ENCODE measurements around the gene DLGAP4. TPM values are rescaled to one million over a fixed set of nuclear protein-coding genes. Genes with fewer than 3 reads are reported as not detected.

Gene DLGAP4
- total and polyA plus RNA-seq, 9 of the 15 experiments (the other 6 are each of a cell fraction or from before 2014, with no cell fraction given), result 0.31 to 34.1 (median 4.5) TPM

- TF ChIP-seq ZNF699 (CRISPR knock-in tag; IDR thresholded peaks at IDR 0.05; ENCODE audit: insufficient replicate concordance) (no peak), CTBP1 (IDR thresholded peaks at IDR 0.05; ENCODE audit: borderline replicate concordance) (peak; percentile 51; the same call in 1 of the 2 replicates), DDX20 (tag; IDR thresholded peaks at IDR 0.05; ENCODE audit: low read depth) (no peak), RBM25 (IDR thresholded peaks at IDR 0.05; ENCODE audit: low read depth, low read length, severe bottlenecking) (peak; percentile 9), PTTG1 (tag; IDR thresholded peaks at IDR 0.05; ENCODE audit: low read depth) (no peak), MEIS2 (IDR thresholded peaks at IDR 0.05; ENCODE audit: partially characterized antibody) (no peak), TBP (optimal IDR thresholded peaks at IDR 0.05; ENCODE audit: low read depth, low read length) (peak; percentile 19), YY1 (IDR thresholded peaks at IDR 0.05; ENCODE audit: borderline replicate concordance in 1 of 3, control insufficient read depth in 1 of 3, extremely low read depth in 1 of 3, insufficient read depth in 3 of 3, insufficient read length in 1 of 3, insufficient replicate concordance in 2 of 3, low read depth in 1 of 3, low read length in 2 of 3) (peak in 1 of 3 experiments; percentile 32), ZNF780A (CRISPR knock-in tag; IDR thresholded peaks at IDR 0.05) (no peak), ZNF561 (CRISPR knock-in tag; conservative IDR thresholded peaks at IDR 0.05) (no peak), MYNN (IDR thresholded peaks at IDR 0.05) (no peak), MYNN (CRISPR knock-in tag; IDR thresholded peaks at IDR 0.05) (no peak), MCM7 (IDR thresholded peaks at IDR 0.05) (no peak), ZNF224 (CRISPR knock-in tag; IDR thresholded peaks at IDR 0.05) (no peak), HNRNPK (IDR thresholded peaks at IDR 0.05; ENCODE audit: low read depth, low read length, poor library complexity, severe bottlenecking) (no peak), CGGBP1 (CRISPR knock-in tag; IDR thresholded peaks at IDR 0.05) (no peak), CHAMP1 (IDR thresholded peaks at IDR 0.05) (no peak), FOXK2 (conservative IDR thresholded peaks at IDR 0.05 in 1 of 2, IDR thresholded peaks at IDR 0.05 in 1 of 2; ENCODE audit: low read depth in 2 of 2) (no peak), ZNF79 (CRISPR knock-in tag; IDR thresholded peaks at IDR 0.05; ENCODE audit: low read depth) (no peak), ZNF740 (CRISPR knock-in tag; IDR thresholded peaks at IDR 0.05) (no peak), ZNF740 (tag; IDR thresholded peaks at IDR 0.05) (peak in 1 of 2 experiments; percentile 79; a peak in 2 of 4 replicates), NRF1 (conservative IDR thresholded peaks at IDR 0.05 in 1 of 2, IDR thresholded peaks at IDR 0.05 in 1 of 2) (peak in 1 of 2 experiments; percentile 24; a peak in 2 of 4 replicates), ELF2 (CRISPR knock-in tag; IDR thresholded peaks at IDR 0.05) (no peak), RFX7 (CRISPR knock-in tag; IDR thresholded peaks at IDR 0.05) (no peak), FOSL1 (tag; conservative IDR thresholded peaks at IDR 0.05) (no peak; the same call in 1 of the 2 replicates)
These were observed 265.7 kb downstream of the DLGAP4 start (continued) for GRCh38 chr20:36571564-36572504.

Data from K562 (cell line).